OCI-LY7 (cell line): ENCODE data around the gene PSMC3. TPM values are rescaled to one million over a fixed set of nuclear protein-coding genes. Genes with fewer than 3 reads are reported as not detected.

Source experiments
- BruUV-seq: library from RNA; stranded (reverse); fragments of 400-500 nt; replicated peaks from 2 replicates; lab custom pipeline; 2021; lab: Mats Ljungman, UMichigan
- CTCF ChIA-PET: fragments of 300-600 bp; sonication (Branson Sonifier 250); formaldehyde crosslinking; loops from one replicate; lab custom pipeline; 2022; ENCODE audit warnings: antibody characterized with exemption; ENCODE audit not compliant: unreplicated experiment; lab: Charles Lee
- POLR2A ChIA-PET: fragments of 300-600 bp; sonication (Branson Sonifier 250); formaldehyde crosslinking; loops from one replicate; lab custom pipeline; 2022; ENCODE audit warnings: antibody characterized with exemption; lab: Charles Lee
- DNase-seq: peaks from one replicate; pipeline ENCODE4 v3.0.0-alpha.2; 2015; ENCODE audit warnings: low spot score
- H2AFZ ChIP-seq: fragments of 200-600 bp; sonication (generic), shearing (Covaris generic); 2 replicates; pipeline ENCODE4 v1.6.1; 2014; ENCODE audit warnings: mild to moderate bottlenecking, antibody characterized with exemption, low read length, moderate library complexity
- H3K27ac ChIP-seq: fragments of 200-600 bp; sonication (generic); 2 replicates; pipeline ENCODE4 v1.5.1; 2014; ENCODE audit warnings: mixed run types, low read depth, mild to moderate bottlenecking, moderate library complexity, low read length, inconsistent platforms; ENCODE audit not compliant: poor library complexity, severe bottlenecking
- H3K36me3 ChIP-seq: fragments of 200-600 bp; sonication (generic); 2 replicates; pipeline ENCODE4 v1.6.1; 2014; ENCODE audit warnings: mild to moderate bottlenecking, antibody characterized with exemption, low read length, moderate library complexity, mixed read lengths; ENCODE audit not compliant: insufficient read depth
- H3K4me1 ChIP-seq: fragments of 200-600 bp; sonication (generic); 2 replicates; pipeline ENCODE4 v1.5.1; 2014; ENCODE audit warnings: mild to moderate bottlenecking, low read length; ENCODE audit not compliant: insufficient read depth, poor library complexity, severe bottlenecking
- H3K4me2 ChIP-seq: fragments of 200-600 bp; sonication (generic); 2 replicates; pipeline ENCODE4 v1.6.1; 2014; ENCODE audit warnings: mild to moderate bottlenecking, low read length
- H3K4me3 ChIP-seq: fragments of 200-600 bp; sonication (generic); 2 replicates; pipeline ENCODE4 v1.5.1; 2014; ENCODE audit warnings: mild to moderate bottlenecking, low read depth, low read length; ENCODE audit not compliant: poor library complexity, severe bottlenecking
- H3K79me2 ChIP-seq: fragments of 200-600 bp; sonication (generic); 2 replicates; pipeline ENCODE4 v1.6.1; 2016; ENCODE audit warnings: low read depth, mild to moderate bottlenecking, low read length, moderate library complexity, mixed read lengths; ENCODE audit not compliant: insufficient read depth
- H3K9me2 ChIP-seq: fragments of 200-600 bp; sonication (generic); 2 replicates; pipeline ENCODE4 v1.6.1; 2016; ENCODE audit warnings: mild to moderate bottlenecking, low read length, mixed read lengths; ENCODE audit not compliant: insufficient read depth
- H3K9me3 ChIP-seq: fragments of 200-600 bp; sonication (generic); 2 replicates; pipeline ENCODE4 v1.6.1; 2014; ENCODE audit warnings: mild to moderate bottlenecking, mixed run types, low read length, mixed read lengths
- H4K20me1 ChIP-seq: fragments of 200-600 bp; sonication (generic); 2 replicates; pipeline ENCODE4 v1.6.1; 2014; ENCODE audit warnings: mild to moderate bottlenecking, antibody characterized with exemption, low read length, moderate library complexity, mixed read lengths; ENCODE audit not compliant: insufficient read depth
- CTCF ChIP-seq: fragments of 200-600 bp; sonication (generic); conservative IDR thresholded peaks from 2 replicates; pipeline ENCODE4 v1.5.1; 2014; ENCODE audit warnings: mild to moderate bottlenecking, antibody characterized with exemption, low read length, moderate library complexity, mixed read lengths
- EZH2phosphoT487 ChIP-seq: fragments of 200-600 bp; sonication (generic); IDR thresholded peaks from 2 replicates; pipeline ENCODE4 v1.6.1; 2018; ENCODE audit warnings: low read depth, borderline replicate concordance, mild to moderate bottlenecking, mixed run types, antibody characterized with exemption, low read length, moderate library complexity, mixed read lengths
- intact Hi-C: fragments of 100-400 bp; cut with micrococcal nuclease; formaldehyde crosslinking; loops from one replicate; pipeline ENCODE4 v1.10.0; 2022; ENCODE audit not compliant: unreplicated experiment
- total RNA-seq, 2 experiments: library from RNA; depleted of rRNA in 1 of 2; stranded (reverse); fragments of >200 nt in 1 of 2; shearing (Covaris generic) in 1 of 2; gene quantifications; 2 replicates each; pipeline ENCODE4 v1.2.3, GENCODE V29; 2014 to 2022

PSMC3 gene
- total RNA-seq, 2 experiments from 2014 or later = 122 to 144 TPM

GRCh38 chr11:47389577-47390421 is 36.4 kb downstream of the PSMC3 start:
- H3K79me2 ChIP-seq = no peaks in the 10 kb centered on the region
- CTCF ChIA-PET = no interaction called here
- POLR2A ChIA-PET = interaction anchor here (1.1 to 1.9 kb wide), 2 partner anchors 9 to 10 kb away, joined by 3 to 11 read pairs; no protein-coding TSS in a partner anchor
- TF ChIP-seq CTCF (no peak), EZH2phosphoT487 (no peak)
- no peaks in the 10 kb centered on the region for H3K36me3 ChIP-seq
- H3K9me3 ChIP-seq = no peaks in the 10 kb centered on the region
- peaks cover 29% of the 10 kb centered on the region for H3K4me1 ChIP-seq
- H4K20me1 ChIP-seq = no peaks in the 10 kb centered on the region
- no peak overlapping the region for H3K4me3 ChIP-seq
- no peak overlapping the region for H3K27ac ChIP-seq
- H3K4me2 ChIP-seq = no peak overlapping the region
- no peak overlapping the region for H2AFZ ChIP-seq
- no peak for DNase-seq
- BruUV-seq = no TSS peak
- intact Hi-C loops = loop anchor here (10.0 kb wide), 1 partner anchor 635 kb away; no protein-coding TSS in a partner anchor
- H3K9me2 ChIP-seq = no peaks in the 10 kb centered on the region

GRCh38 chr11:47388697-47389576 is 37.3 kb downstream of the PSMC3 start:
- CTCF ChIA-PET = no interaction called here
- Histone ChIP-seq H2AFZ (no peak overlapping the region), H3K4me2 (no peak overlapping the region), H3K9me3 (no peaks in the 10 kb centered on the region), H4K20me1 (no peaks in the 10 kb centered on the region), H3K36me3 (no peaks in the 10 kb centered on the region), H3K4me3 (no peak overlapping the region), H3K27ac (no peak overlapping the region), H3K4me1 (peaks cover 20% of the 10 kb centered on the region), H3K79me2 (no peaks in the 10 kb centered on the region), H3K9me2 (no peaks in the 10 kb centered on the region)
- no peak for DNase-seq
- no peak for TF ChIP-seq CTCF
- TF ChIP-seq EZH2phosphoT487 = no peak
- BruUV-seq = no TSS peak
- intact Hi-C loops = no loop called here
- POLR2A ChIA-PET = interaction anchor here (0.6 to 1.9 kb wide), 3 partner anchors 10 to 187 kb away, joined by 3 to 11 read pairs (median 8); partner anchors contain the start of gene SPI1
